T-helper 2 cell (primary cell): ENCODE results near the gene PYGO1.
A peak's percentile ranks its signal among the peaks of the same experiment; 100 is the strongest.

Source experiments
- DNase-seq, 5 experiments: peaks; one replicate each; pipeline versions ENCODE4 v3.0.0 to v3.0.0-alpha.2; 2012 to 2022

PYGO1 gene

DNA sequence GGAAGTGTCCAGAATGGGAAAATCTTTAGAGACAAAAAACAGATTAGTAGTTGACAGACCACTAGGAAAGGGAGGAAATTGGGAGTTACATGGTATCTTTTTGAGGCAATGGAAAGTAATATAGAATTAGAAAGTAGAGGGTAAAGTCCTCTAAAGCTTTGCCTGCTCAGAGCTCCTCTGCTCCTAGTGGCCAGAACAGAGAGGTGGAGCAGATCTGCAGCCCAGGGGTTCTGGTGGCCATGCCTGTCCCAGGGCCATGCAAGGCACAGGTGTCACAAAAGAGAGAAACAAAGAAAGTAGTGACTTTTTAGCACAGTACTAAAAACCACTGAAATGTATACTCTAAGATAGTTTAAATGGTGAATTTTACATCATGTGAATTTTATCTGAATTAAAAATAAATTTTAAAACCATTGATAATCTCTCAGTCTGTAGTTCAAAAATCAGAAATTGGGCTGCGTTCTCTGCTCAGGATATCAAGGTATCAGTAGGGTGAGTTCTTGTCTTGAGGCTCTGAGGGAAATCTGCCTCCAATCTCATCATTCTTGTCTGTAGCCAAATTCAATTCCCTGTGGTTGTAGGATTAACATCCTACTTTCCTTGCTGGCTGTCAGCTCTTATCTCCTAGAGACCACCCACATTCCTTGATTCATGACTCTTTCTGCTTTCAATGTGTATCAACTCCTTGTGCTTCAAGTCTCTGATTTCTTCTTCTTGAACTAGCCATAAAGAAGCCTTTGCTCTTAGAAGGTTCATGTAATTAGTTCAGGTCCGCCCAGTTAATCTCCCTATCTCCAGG lies 23.6 kb downstream of the PYGO1 start:
- no peak for DNase-seq

- no peak for DNase-seq
These were observed 25.5 kb downstream of the PYGO1 start for GRCh38 chr15:55562601-55563000.

- no peak for DNase-seq
These were observed 33.1 kb downstream of the PYGO1 start for GRCh38 chr15:55555089-55555488.

DNA sequence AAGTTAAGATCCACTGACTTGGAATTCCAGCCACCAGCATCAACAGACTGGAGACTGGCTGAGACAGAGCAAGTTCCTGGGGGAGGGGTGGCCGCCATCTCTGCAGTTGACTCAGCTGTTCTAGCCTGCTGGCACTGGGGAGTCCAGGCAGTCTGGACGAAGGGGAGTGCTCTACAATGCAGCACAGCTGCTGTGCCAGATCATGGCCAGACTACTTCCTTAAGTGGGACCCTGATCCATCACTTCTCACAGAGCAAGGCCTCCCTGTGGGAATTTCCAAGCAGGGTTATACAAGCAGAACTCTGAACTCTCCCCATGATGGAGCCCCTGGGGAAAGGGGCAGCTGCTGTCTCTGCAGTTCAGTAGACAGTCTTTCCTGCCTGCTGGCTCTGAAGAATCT lies 35.2 kb downstream of the PYGO1 start:
- DNase-seq, result no peak

DNA sequence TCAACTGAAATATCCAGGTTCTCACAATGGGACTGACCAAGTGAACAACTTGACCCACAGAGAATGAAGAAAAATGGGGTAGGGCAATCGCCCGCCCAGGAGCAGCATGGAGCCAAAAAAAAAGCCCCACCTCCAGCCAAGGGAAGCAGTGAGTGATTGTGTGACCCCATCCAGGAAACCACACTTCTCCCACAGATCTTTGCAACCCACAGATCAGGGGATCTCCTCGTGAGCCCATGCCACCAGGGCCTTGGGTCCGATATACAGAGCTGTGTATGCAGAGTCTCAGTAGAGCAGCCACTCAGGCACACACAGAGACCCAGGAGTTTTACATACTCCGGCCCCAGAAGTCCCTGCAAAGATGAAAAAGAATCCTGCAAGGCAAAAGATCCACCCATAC lies 35.7 kb downstream of the PYGO1 start:
- DNase-seq, result peak in 1 of 5 experiments; percentile 11

DNA sequence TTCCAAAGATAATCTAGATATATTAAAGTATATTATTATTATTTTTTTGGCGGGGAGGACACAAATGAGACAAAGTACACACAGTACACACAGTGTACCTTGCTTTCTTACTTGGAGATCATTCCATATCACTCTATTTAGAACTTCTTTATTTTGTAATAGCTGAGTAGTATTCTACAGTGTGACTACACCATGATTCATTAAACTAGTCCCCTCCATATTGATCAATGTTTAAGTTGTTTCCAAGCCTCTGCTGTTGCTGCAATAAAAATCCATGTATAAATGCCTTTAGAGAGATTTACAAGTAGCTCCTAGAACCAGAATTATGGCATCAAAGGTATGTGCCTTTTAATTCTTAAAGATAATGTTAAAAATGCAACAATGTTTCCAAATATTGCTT lies 38.8 kb downstream of the PYGO1 start:
- no peak for DNase-seq

GRCh38 chr15:55546718-55547117 lies 41.4 kb downstream of the PYGO1 start:
- no peak for DNase-seq

- DNase-seq, result peak in 2 of 5 experiments; percentile 9 to 55
These were observed 52.7 kb downstream of the PYGO1 start for GRCh38 chr15:55535436-55535835.

- DNase-seq, result no peak
These were observed 55.2 kb downstream of the PYGO1 start for GRCh38 chr15:55532944-55533343.

- no peak for DNase-seq
These were observed 57.3 kb downstream of the PYGO1 start for GRCh38 chr15:55530861-55531313.

DNA sequence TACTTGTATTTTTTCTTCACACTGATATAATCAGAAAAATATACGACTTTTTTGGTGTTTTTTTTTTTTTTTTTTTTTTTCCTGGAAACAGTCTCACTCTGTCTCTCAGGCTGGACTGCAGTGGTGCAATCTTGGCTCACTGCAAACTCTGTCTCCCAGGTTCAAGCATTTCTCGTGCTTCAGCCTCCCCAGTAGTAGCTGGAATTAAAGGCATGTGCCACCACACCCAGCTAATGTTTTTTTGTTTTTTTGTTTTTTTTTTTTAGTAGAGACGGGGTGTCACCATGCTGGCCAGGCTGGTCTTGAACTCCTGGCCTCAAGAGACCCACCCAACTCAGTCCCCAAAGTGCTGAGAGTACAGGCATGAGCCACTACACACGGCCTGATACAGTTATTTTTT lies 59.3 kb downstream of the PYGO1 start:
- DNase-seq, result no peak

DNA sequence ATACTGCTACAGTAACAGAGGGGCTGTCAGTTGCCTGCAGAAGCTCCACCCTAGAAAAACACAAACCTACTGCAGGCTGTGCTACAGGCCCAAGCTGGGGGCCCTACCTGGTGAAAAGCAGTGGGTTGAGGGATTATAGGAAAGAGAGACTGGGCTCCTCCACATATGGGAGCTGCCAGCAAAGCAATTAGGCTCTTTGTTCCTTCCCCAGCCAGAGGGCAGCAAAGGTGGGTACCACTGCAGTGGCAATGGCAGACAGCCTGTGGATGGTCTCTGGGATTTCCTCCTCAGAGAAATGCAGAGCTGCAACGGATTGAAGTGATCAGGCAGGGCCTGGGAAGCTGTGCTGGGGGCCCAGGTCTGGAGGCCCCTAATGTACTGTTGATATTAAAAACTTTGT lies 61.0 kb downstream of the PYGO1 start:
- DNase-seq, result no peak

GRCh38 chr15:55526559-55527036 lies 61.5 kb downstream of the PYGO1 start:
- peak in 1 of 5 experiments; percentile 64 for DNase-seq

DNA sequence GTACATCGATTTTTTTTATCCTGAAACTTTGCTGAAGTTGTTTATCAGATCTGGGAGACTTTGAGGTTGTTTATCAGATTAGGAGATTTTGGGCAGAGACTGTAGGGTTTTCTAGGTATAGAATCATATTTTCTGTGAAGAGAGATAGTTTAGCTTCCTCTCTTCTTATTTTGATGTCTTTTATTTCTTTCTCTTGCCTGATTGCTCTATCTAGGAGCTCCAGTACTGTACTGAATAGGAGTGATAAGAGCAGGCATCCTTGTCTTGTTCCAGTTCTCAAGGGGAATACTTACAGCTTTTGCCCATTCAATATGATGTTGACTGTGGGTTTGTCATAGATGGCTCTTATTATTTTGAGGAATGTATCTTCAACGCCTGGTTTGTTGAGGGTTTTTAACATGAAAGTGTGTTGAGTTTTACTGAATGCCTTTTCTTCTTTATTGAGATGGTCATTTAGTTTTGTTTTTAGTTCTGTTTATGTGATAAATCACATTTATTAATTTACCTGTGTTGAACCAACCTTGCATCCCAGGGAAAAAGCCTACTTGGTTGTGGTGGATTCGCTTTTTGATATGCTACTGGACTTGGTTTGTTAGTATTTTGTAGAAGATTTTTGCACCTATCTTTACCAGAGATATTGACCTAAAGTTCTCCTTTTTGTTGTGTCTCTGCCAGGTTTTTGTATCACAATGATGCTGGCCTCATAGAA lies 65.2 kb downstream of the PYGO1 start:
- DNase-seq, result no peak

DNA sequence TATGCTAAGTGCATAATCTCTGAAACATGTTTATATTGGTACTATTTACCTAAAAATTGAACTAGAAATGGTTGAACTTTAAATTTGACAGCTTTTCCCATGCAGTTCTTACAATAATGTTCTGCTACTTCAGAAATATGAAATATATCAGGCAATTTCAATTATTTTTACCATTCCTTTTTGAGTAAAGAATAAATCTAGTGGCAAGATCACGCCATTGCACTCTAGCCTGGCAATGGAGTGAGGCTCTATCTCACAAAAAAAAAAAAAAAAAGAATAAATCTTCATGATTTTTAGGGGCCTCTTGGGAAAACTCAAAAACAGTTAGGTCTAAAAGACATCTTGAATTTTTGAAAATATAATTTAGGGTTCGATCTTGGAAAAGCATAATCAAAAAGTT lies 69.5 kb downstream of the PYGO1 start:
- no peak for DNase-seq

GRCh38 chr15:55518009-55518408 lies 70.1 kb downstream of the PYGO1 start:
- no peak for DNase-seq

DNA sequence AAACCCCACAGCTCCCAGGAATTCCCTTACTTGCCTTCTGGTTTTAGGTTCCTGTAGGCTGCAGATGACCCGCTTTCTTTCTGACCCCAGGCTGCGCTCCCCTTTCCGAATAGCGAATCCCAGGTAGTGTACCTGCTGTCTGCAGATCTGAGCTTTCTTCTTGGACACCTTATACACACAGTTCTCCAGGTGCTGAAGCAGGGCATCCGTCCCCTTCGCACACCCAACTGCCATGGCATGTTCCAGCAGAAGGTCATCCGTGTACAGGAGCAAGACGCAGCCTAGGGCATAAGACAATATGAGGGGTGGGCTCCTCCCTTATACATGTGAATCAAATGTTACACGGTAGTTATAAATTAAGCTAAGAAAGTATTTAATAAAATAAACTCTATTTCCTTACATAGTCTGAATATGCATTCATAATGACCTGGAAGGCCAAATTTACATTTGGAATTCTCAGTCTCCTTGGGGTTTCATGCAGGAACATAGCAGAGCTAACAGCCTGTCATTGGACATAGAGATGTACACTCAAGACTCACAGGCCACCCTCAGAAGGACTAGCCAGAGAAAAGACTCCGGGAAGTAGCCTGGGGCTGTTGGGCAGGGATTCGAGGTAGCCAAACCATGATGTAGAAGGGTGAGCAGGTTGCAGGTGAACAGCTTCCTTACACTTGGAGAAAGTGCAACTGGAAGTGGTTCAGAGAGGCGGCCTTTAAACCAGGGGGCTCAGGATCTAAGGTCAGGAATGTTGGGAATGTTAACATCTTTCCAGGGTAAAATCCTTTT lies 72.0 kb downstream of the PYGO1 start:
- no peak for DNase-seq

DNA sequence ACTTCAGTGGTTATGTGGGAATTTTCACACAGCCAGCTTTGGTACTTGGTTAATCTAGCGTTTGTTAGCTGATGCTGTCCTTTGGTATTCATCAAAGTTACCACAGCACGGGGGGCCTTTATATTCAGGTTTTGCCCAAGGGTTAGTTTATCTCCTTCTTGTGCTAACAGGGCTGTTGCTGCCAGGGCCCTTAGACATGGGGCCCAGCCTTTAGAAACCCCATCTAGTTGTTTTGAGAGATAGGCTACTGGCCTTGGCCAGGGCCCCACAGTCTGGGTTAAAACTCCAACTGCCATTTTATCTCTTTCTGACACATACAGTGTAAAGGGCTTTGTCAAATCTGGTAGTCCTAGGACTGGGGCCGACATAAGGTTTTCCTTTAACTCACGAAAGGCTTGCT lies 72.7 kb downstream of the PYGO1 start:
- DNase-seq, result no peak

DNA sequence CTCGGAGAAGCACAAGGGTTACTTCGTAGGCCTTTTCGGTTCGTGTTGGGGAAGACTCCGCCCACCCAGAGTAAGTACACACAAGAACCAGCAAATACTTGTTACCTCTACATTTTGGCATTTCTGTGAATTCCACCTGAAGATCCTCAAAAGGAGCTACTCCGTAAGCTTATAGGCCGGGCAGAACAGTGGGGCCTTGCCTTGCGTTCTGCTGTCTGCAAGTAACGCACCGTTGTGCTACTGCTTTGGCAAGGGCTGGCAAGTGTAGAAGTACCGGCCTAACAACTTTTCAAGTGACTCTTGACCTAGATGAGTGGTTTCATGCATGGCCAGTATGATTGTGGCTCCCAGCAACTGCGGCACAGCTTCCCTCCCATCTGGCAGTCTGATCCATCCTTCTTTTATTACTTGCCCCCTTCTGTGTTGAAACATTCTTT lies 73.7 kb downstream of the PYGO1 start:
- DNase-seq, result no peak

GRCh38 chr15:55513621-55514413 lies 74.3 kb downstream of the PYGO1 start:
- peak in 1 of 5 experiments; percentile 32 for DNase-seq

DNA sequence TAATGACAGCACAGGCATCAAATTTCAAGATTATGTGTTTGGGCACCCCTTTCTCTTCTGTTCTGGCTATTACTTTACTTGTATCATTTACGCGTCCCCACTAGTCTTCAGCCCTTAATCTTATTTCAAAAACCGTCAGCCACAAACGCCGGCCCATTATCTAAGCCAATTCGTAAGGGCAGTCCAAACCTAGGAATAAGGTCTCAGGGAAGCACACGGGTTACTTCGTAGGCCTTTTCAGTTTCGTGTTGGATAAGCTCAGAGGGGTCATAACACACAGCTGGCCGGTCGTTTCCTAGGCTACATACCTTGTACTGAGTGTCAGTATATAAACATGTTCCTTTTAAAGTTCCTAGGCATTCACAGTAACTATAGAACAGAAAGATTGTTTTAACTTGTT lies 75.0 kb downstream of the PYGO1 start:
- DNase-seq, result no peak

DNA sequence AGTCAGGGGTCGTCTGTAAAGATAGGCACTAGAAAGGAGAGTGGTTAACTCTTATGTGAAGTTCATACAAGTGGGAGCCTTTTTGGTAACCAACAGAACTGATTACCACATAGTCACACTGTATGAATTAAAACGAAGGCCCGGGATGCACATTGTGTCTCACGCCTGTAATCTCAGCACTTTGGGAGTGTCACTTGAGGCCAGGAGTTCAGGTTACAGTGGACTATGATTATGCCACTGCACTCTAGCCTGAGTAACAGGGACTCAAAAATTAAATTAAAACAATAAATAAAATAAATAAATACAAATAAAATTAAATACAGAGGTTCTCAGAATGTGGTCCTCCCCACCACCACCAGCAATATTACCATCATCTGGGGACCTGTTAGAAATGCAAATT lies 80.6 kb downstream of the PYGO1 start:
- DNase-seq, result no peak
